Gastrocnemius medialis (tissue), 4 donors: ENCODE measurements around the gene EEPD1. TPM values are rescaled to one million over a fixed set of nuclear protein-coding genes. Genes with fewer than 3 reads are reported as not detected.
A peak's percentile ranks its signal among the peaks of the same experiment; 100 is the strongest.

ENCODE experiments used
- ATAC-seq, 2 donors: fragments of 150-250 bp; one replicate each; pipeline ENCODE4 v1.9.1; 2016
- DNase-seq, 2 donors: peaks; one replicate each; pipeline ENCODE4 v3.0.0-alpha.2; 2019
- H3K27ac ChIP-seq, 4 donors: fragments of 200-600 bp; sonication (generic); 1 replicate in 1 of 4; 2 replicates in 3 of 4; pipeline ENCODE4 v1.5.1; 2016 to 2018; ENCODE audit warnings: mild to moderate bottlenecking in 2 of 4, moderate library complexity in 1 of 4
- H3K27me3 ChIP-seq, 3 donors: fragments of 200-600 bp; sonication (generic) in 2 of 3; 1 replicate in 1 of 3; 2 replicates in 2 of 3; pipeline versions ENCODE4 v1.5.1 to v1.6.0; 2016 to 2019; ENCODE audit warnings: mild to moderate bottlenecking in 1 of 3, moderate library complexity in 1 of 3
- H3K36me3 ChIP-seq, 2 donors: fragments of 200-600 bp; sonication (generic) in 1 of 2; one replicate each; pipeline ENCODE4 v1.5.1; 2017 to 2018
- H3K4me1 ChIP-seq, 2 donors: fragments of 200-600 bp; sonication (generic) in 1 of 2; one replicate each; pipeline ENCODE4 v1.5.1; 2016 to 2017; ENCODE audit warnings: mild to moderate bottlenecking in 2 of 2
- H3K4me3 ChIP-seq, 4 donors: fragments of 200-600 bp; sonication (generic) in 3 of 4; 1 replicate in 1 of 4; 2 replicates in 3 of 4; pipeline ENCODE4 v1.5.1; 2016 to 2019; ENCODE audit warnings: mild to moderate bottlenecking in 2 of 4
- H3K9me3 ChIP-seq, 3 donors: fragments of 200-600 bp; sonication (generic) in 2 of 3; 1 replicate in 1 of 3; 2 replicates in 2 of 3; pipeline ENCODE4 v1.5.1; 2016 to 2019
- POLR2A ChIP-seq, 2 donors: fragments of 450-650 bp; IDR thresholded peaks; one replicate each; pipeline ENCODE4 v1.6.1; 2017; ENCODE audit warnings: antibody characterized with exemption in 2 of 2, mild to moderate bottlenecking in 2 of 2, moderate library complexity in 2 of 2
- in situ Hi-C, 4 donors: fragments of 200-750 bp; cut with MboI; loops; one replicate each; pipeline versions ENCODE4 v1.15.0 to v1.8.0; 2017; ENCODE audit warnings: low sequenced_read_pairs in 4 of 4
- intact Hi-C: fragments of 100-400 bp; cut with DNase I; formaldehyde crosslinking; loops from one replicate; pipeline ENCODE4 v1.15.1; 2023; ENCODE audit warnings: low total_unique reads
- total RNA-seq, 4 donors: library from RNA; depleted of rRNA; stranded (reverse); fragments of >200 nt; gene quantifications; one replicate each; pipeline versions ENCODE4 v1.1.0 to v1.2.3, GENCODE V29; 2016
- TF ChIP-seq, protein P1 (sequence below), 5 experiments: fragments of 450-650 bp in 3 of 5; fragments of 200-600 bp in 2 of 5; sonication (generic) in 2 of 5; IDR thresholded peaks in 4 of 5; conservative IDR thresholded peaks in 1 of 5; 1 replicate in 4 of 5; 2 replicates in 1 of 5; pipeline ENCODE4 v1.5.1; 2016 to 2019; ENCODE audit warnings: antibody characterized with exemption in 5 of 5, mild to moderate bottlenecking in 3 of 5, moderate library complexity in 3 of 5

Gene EEPD1
- total RNA-seq, 4 donors from 2014 or later: 41.0 to 68.5 (median 61.3) TPM

DNA sequence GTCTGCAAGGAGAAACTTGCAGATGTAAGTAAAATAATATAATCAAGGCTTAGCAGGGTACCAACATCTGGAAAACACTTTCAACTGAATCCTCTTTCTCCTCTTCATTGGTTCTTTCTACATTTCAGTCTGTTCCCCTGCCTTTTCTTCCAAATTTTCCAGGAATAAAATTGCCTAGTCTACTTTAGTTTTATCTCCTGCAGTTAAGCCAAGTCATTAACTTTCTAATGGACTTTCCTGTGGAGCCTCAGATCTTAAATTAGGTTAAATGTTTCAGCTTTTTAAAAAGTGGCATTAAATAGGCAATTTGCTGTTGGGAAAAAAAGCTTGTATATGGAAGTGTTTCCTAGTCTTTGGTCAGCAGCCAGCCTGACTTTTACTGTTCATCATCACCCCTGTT lies 70.8 kb downstream of the EEPD1 start:
- no peak overlapping the region for H3K4me3 ChIP-seq
- no peak for ATAC-seq
- TF ChIP-seq, protein P1, sequence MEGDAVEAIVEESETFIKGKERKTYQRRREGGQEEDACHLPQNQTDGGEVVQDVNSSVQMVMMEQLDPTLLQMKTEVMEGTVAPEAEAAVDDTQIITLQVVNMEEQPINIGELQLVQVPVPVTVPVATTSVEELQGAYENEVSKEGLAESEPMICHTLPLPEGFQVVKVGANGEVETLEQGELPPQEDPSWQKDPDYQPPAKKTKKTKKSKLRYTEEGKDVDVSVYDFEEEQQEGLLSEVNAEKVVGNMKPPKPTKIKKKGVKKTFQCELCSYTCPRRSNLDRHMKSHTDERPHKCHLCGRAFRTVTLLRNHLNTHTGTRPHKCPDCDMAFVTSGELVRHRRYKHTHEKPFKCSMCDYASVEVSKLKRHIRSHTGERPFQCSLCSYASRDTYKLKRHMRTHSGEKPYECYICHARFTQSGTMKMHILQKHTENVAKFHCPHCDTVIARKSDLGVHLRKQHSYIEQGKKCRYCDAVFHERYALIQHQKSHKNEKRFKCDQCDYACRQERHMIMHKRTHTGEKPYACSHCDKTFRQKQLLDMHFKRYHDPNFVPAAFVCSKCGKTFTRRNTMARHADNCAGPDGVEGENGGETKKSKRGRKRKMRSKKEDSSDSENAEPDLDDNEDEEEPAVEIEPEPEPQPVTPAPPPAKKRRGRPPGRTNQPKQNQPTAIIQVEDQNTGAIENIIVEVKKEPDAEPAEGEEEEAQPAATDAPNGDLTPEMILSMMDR (IDR thresholded peaks at IDR 0.05 in 4 of 5, conservative IDR thresholded peaks at IDR 0.05 in 1 of 5): no peak
- no peak for TF ChIP-seq POLR2A (IDR thresholded peaks at IDR 0.05)
- H3K27me3 ChIP-seq: no peaks in the 10 kb centered on the region
- H3K4me1 ChIP-seq: peaks cover 32 to 36% of the 10 kb centered on the region in 2 donors
- intact Hi-C loops (no loop called here), in situ Hi-C loops (no loop called here)
- no peaks in the 10 kb centered on the region for H3K9me3 ChIP-seq
- no peak overlapping the region for H3K27ac ChIP-seq
- H3K36me3 ChIP-seq: no peaks in the 10 kb centered on the region
- no peak for DNase-seq

DNA sequence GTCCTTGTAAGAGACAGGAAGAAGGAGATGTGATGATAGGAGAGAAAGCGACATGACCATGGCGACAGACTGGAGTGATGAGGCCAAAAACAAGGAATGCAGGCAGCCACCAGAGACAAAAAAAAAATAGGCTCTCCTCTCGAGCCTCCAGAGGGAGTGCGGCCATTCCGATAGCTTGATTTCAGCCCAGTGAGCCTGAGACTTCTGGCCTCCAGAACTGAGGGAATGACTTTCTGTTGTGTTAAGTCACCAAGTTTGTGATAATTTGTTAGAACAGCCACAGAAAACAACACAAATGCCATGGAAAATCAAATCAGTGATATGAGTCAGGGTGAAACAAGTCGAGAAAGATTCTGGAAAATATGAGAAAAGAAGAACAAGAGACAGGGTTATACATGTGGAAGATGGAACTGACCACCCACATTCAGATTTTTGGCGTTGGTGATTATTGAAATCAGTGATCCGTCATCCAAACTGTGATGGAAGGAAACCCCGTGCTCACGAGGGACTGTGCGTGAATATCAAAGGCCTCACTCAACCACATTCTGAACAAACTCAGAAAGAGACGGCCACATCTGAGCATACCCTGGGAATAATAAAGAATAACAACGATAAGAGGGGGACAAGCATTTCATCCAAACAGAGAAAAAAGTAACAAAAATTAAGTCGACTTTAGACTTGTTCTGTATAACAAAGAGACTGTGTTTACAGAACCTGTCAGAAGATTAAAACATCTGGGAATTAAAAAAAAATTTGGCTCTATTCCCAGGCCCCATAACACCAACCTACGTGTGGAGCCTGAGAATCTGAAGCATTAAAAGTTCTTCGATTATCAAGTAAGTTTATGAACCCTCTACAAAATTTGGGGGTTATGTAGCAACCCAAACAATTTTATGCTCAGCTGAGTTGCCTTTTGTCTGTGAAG lies 72.1 kb downstream of the EEPD1 start:
- in situ Hi-C loops (no loop called here), intact Hi-C loops (no loop called here)
- H3K9me3 ChIP-seq: no peaks in the 10 kb centered on the region
- DNase-seq (no peak), ATAC-seq (no peak)
- H3K27me3 ChIP-seq: no peaks in the 10 kb centered on the region
- H3K36me3 ChIP-seq: no peaks in the 10 kb centered on the region
- H3K27ac ChIP-seq: peak overlapping the region; percentile 5 to 48 (median 18)
- TF ChIP-seq, protein P1 (IDR thresholded peaks at IDR 0.05 in 4 of 5, conservative IDR thresholded peaks at IDR 0.05 in 1 of 5): no peak
- no peak for TF ChIP-seq POLR2A (IDR thresholded peaks at IDR 0.05)
- H3K4me1 ChIP-seq: peaks cover 33 to 36% of the 10 kb centered on the region in 2 donors
- no peak overlapping the region for H3K4me3 ChIP-seq

DNA sequence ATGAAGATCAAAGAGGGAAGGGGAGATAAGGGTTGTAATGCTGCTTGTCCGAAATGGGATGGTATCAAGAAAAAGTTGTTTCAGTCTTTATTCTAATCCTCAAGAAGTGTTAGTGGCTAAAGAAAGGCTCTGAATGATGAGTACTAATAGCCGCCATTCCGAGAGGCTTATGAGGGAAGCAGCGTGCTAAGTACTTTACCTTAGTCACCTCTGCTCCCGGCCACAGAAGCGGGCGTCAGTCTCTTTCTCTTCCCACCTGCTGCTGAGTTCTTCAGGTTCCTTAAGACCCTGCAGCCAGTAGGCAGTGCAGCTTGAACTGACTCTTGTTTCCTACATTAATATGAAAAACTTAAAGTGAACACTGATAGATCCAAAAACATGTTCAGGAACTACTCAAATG lies 73.1 kb downstream of the EEPD1 start:
- intact Hi-C loops: no loop called here
- in situ Hi-C loops: no loop called here
- no peak for DNase-seq
- TF ChIP-seq POLR2A (IDR thresholded peaks at IDR 0.05): no peak
- TF ChIP-seq, protein P1 (IDR thresholded peaks at IDR 0.05 in 4 of 5, conservative IDR thresholded peaks at IDR 0.05 in 1 of 5): no peak
- H3K36me3 ChIP-seq: no peaks in the 10 kb centered on the region
- no peak for ATAC-seq
- H3K4me1 ChIP-seq: peaks cover 40 to 41% of the 10 kb centered on the region in 2 donors
- H3K27me3 ChIP-seq: no peaks in the 10 kb centered on the region
- no peaks in the 10 kb centered on the region for H3K9me3 ChIP-seq
- peak overlapping the region; percentile 5 to 48 (median 18) for H3K27ac ChIP-seq
- H3K4me3 ChIP-seq: no peak overlapping the region

DNA sequence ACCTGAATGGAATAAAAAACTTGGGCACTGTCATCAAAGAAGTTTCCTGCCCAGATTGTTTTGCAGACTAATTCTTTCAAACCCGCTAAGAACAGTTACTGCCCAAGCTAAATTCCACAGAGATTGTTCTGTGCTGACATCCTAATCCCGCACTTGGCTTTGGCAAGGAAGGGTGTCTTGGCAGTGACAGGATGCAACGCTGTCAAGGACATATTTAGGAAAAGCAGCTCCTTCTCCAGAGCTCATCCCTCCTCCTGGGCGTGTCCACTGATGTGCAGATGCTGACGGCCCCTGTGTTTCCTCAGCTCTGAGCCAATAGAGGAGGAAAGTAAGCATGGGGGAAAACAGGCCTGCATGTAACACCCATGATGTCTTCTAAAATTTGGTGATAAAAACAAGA lies 74.2 kb downstream of the EEPD1 start:
- Histone ChIP-seq H3K9me3 (no peaks in the 10 kb centered on the region), H3K36me3 (no peaks in the 10 kb centered on the region), H3K4me1 (peaks cover 51 to 52% of the 10 kb centered on the region in 2 donors), H3K27me3 (no peaks in the 10 kb centered on the region), H3K4me3 (no peak overlapping the region), H3K27ac (peak overlapping the region; percentile 14 to 48 (median 18))
- DNase-seq (peak; percentile 40 to 69), ATAC-seq (peak; percentile 78 to 79)
- in situ Hi-C loops: no loop called here
- intact Hi-C loops: no loop called here
- TF ChIP-seq POLR2A (IDR thresholded peaks at IDR 0.05): no peak
- TF ChIP-seq, protein P1 (IDR thresholded peaks at IDR 0.05 in 4 of 5, conservative IDR thresholded peaks at IDR 0.05 in 1 of 5): no peak
